HepG2 (cell line): Measurements from ENCODE around the gene CCDC69. TPM values are rescaled to one million over a fixed set of nuclear protein-coding genes. Genes with fewer than 3 reads are reported as not detected.

Source experiments
- AHR ChIP-seq: IDR thresholded peaks from 2 replicates; pipeline ENCODE4 v1.6.1; 2018; ENCODE audit warnings: missing genetic modification reagents, missing compliant biosample characterization
- GABPB1 ChIP-seq: IDR thresholded peaks from 2 replicates; pipeline ENCODE4 v1.6.1; 2016; ENCODE audit warnings: mild to moderate bottlenecking, missing genetic modification reagents, moderate library complexity, missing compliant biosample characterization
- GMEB1 ChIP-seq: sonication (generic); formaldehyde crosslinking; IDR thresholded peaks from 2 replicates; pipeline ENCODE4 v1.5.1; 2020; ENCODE audit warnings: missing genetic modification reagents, mild to moderate bottlenecking, borderline replicate concordance
- MAX ChIP-seq: IDR thresholded peaks from 2 replicates; pipeline ENCODE4 v1.6.1; 2012; ENCODE audit warnings: inconsistent platforms
- MLXIP ChIP-seq: sonication (generic); formaldehyde crosslinking; IDR thresholded peaks from 2 replicates; pipeline ENCODE4 v1.9.0; 2021; ENCODE audit warnings: missing genetic modification reagents, borderline replicate concordance
- NFYB ChIP-seq: sonication (generic); formaldehyde crosslinking; IDR thresholded peaks from 2 replicates; pipeline ENCODE4 v1.4.0; 2020; ENCODE audit warnings: missing genetic modification reagents
- PPARG ChIP-seq: conservative IDR thresholded peaks from 2 replicates; pipeline ENCODE4 v1.6.1; 2016; ENCODE audit warnings: missing biosample characterization, missing genetic modification reagents
- PRDM10 ChIP-seq: sonication (generic); formaldehyde crosslinking; IDR thresholded peaks from 2 replicates; pipeline ENCODE4 v1.4.0; 2020; ENCODE audit warnings: low read depth, missing genetic modification reagents
- TAF15 ChIP-seq: fragments of 200-400 bp; formaldehyde crosslinking; IDR thresholded peaks from one replicate; pipeline ENCODE4 v1.6.1; 2018; ENCODE audit warnings: mild to moderate bottlenecking, low read depth, low read length; ENCODE audit not compliant: poor library complexity, severe bottlenecking
- TBX3 ChIP-seq: fragments of 450-650 bp; IDR thresholded peaks from 2 replicates; pipeline ENCODE4 v1.6.1; 2017; ENCODE audit warnings: antibody characterized with exemption, mild to moderate bottlenecking, inconsistent platforms, borderline replicate concordance
- XRCC5 ChIP-seq: fragments of 200-400 bp; formaldehyde crosslinking; optimal IDR thresholded peaks from 2 replicates; pipeline ENCODE3; 2017; ENCODE audit warnings: mild to moderate bottlenecking, low read length
- YEATS2 ChIP-seq: sonication (generic); formaldehyde crosslinking; IDR thresholded peaks from 2 replicates; pipeline ENCODE4 v1.4.0; 2020; ENCODE audit warnings: missing genetic modification reagents, borderline replicate concordance
- ZBTB7A ChIP-seq: sonication (generic); formaldehyde crosslinking; IDR thresholded peaks from 2 replicates; pipeline ENCODE4 v1.8.0; 2022; ENCODE audit warnings: mild to moderate bottlenecking, missing genetic modification reagents
- ZNF34 ChIP-seq: sonication (generic); formaldehyde crosslinking; IDR thresholded peaks from 2 replicates; pipeline ENCODE4 v1.4.0; 2020; ENCODE audit warnings: mild to moderate bottlenecking, missing genetic modification reagents, borderline replicate concordance
- ZNF552 ChIP-seq: sonication (generic); formaldehyde crosslinking; IDR thresholded peaks from 2 replicates; pipeline ENCODE4 v1.9.0; 2022; ENCODE audit warnings: missing genetic modification reagents, mild to moderate bottlenecking, borderline replicate concordance
- ZNF616 ChIP-seq: sonication (generic); formaldehyde crosslinking; IDR thresholded peaks from 2 replicates; pipeline ENCODE4 v1.5.0; 2020; ENCODE audit warnings: low read depth, mild to moderate bottlenecking, missing genetic modification reagents
- ZNF691 ChIP-seq: sonication (generic); formaldehyde crosslinking; IDR thresholded peaks from 2 replicates; pipeline ENCODE4 v1.4.0; 2020; ENCODE audit warnings: missing genetic modification reagents, low read depth, mild to moderate bottlenecking, borderline replicate concordance
- ZNF703 ChIP-seq: sonication (generic); formaldehyde crosslinking; IDR thresholded peaks from 2 replicates; pipeline ENCODE4 v1.5.1; 2020; ENCODE audit warnings: missing genetic modification reagents, mild to moderate bottlenecking, moderate library complexity, borderline replicate concordance
- ZNF768 ChIP-seq: sonication (generic); formaldehyde crosslinking; IDR thresholded peaks from 2 replicates; pipeline ENCODE4 v1.4.0; 2020; ENCODE audit warnings: missing genetic modification reagents
- polyA plus RNA-seq, 8 experiments: library from polyadenylated mRNA; depleted of rRNA in 3 of 8; stranded (reverse) in 7 of 8; unstranded in 1 of 8; fragments of >200 nt; fragmentation: Illumina TruSeq in 4 of 8; extraction: Trizol in 4 of 8; gene quantifications; 2 replicates each; pipeline versions ENCODE4 v1.2.1 to v1.2.3, GENCODE V29; 2011 to 2016; ENCODE audit warnings: low read depth in 4 of 8, missing spikeins in 1 of 8, mixed read lengths in 1 of 8; ENCODE audit not compliant: insufficient read depth in 1 of 8
- total RNA-seq, 5 experiments: library from RNA; depleted of rRNA; stranded (reverse); fragments of >200 nt; fragmentation: Illumina TruSeq; extraction: Trizol; gene quantifications; 2 replicates each; pipeline ENCODE4 v1.2.3, GENCODE V29; 2016; ENCODE audit warnings: low read depth in 1 of 5

Gene CCDC69
- total and polyA plus RNA-seq, 2 of the 13 experiments (the other 11 are each of a cell fraction or from before 2014, with no cell fraction given): 12.2 to 45.2 TPM

- peak; percentile 12; the same call in 1 of the 2 replicates for TF ChIP-seq PRDM10 (CRISPR knock-in tag)
- TF ChIP-seq AHR (CRISPR knock-in tag): 0 out of 2 replicates have a peak, but pooled peaks have one; percentile 42
- TF ChIP-seq TAF15: no peak
- TF ChIP-seq ZNF691 (CRISPR knock-in tag): no peak
- TF ChIP-seq ZNF552: no peak
- peak; percentile 85; the same call in 1 of the 2 replicates for TF ChIP-seq MAX
- no peak for TF ChIP-seq ZNF34 (CRISPR knock-in tag)
- TF ChIP-seq ZNF768 (CRISPR knock-in tag): no peak
- peak; percentile 89 for TF ChIP-seq TBX3
- TF ChIP-seq GABPB1: peak; percentile 72; the same call in 1 of the 2 replicates
- no peak for TF ChIP-seq MLXIP (CRISPR knock-in tag)
- TF ChIP-seq ZBTB7A: no peak
- TF ChIP-seq ZNF616: no peak
- TF ChIP-seq NFYB (CRISPR knock-in tag): peak; percentile 87
- TF ChIP-seq ZNF703 (CRISPR knock-in tag): no peak
- TF ChIP-seq YEATS2: no peak
- TF ChIP-seq GMEB1: 0 out of 2 replicates have a peak, but pooled peaks have one; percentile 53
- no peak for TF ChIP-seq PPARG
- TF ChIP-seq XRCC5: peak; percentile 60
Observed at GRCh38 chr5:151252762-151253604, 29.1 kb upstream of the CCDC69 start, which contains the start of gene GM2A (continued).
